Hepatic stellate cell (primary cell): ENCODE measurements around the gene ACADVL.
A peak's percentile ranks its signal among the peaks of the same experiment; 100 is the strongest.

ENCODE experiments used
- DNase-seq: peaks from one replicate; pipeline ENCODE4 v3.0.0; 2011; ENCODE audit warnings: low spot score

Gene ACADVL

GRCh38 chr17:7217113-7217987 is 2.4 kb upstream of the ACADVL start:
- DNase-seq, result peak; percentile 85

- DNase-seq, result no peak
These were observed 1.6 kb upstream of the ACADVL start for GRCh38 chr17:7218166-7218565.

GRCh38 chr17:7218758-7219157 is 980 bp upstream of the ACADVL start:
- DNase-seq, result no peak

- no peak for DNase-seq
These were observed 418 bp upstream of the ACADVL start for GRCh38 chr17:7219229-7219811.

- peak; percentile 74 for DNase-seq
These were observed 997 bp downstream of the ACADVL start for GRCh38 chr17:7220593-7221277.

GRCh38 chr17:7221278-7222092 is 1.7 kb downstream of the ACADVL start:
- no peak for DNase-seq

- no peak for DNase-seq
These were observed 2.6 kb downstream of the ACADVL start for GRCh38 chr17:7222093-7222971.

GRCh38 chr17:7222972-7223292 is 3.2 kb downstream of the ACADVL start:
- no peak for DNase-seq

- DNase-seq, result no peak
These were observed 3.6 kb downstream of the ACADVL start for GRCh38 chr17:7223375-7223774.

- no peak for DNase-seq
These were observed 4.4 kb downstream of the ACADVL start for GRCh38 chr17:7224110-7224509.

- no peak for DNase-seq
These were observed 4.9 kb downstream of the ACADVL start for GRCh38 chr17:7224661-7225111.

GRCh38 chr17:7225711-7226331 is 6.1 kb downstream of the ACADVL start:
- no peak for DNase-seq

- no peak for DNase-seq
These were observed 7.3 kb downstream of the ACADVL start for GRCh38 chr17:7226721-7227710.

GRCh38 chr17:7228920-7229319 is 9.2 kb downstream of the ACADVL start:
- DNase-seq, result no peak

GRCh38 chr17:7229504-7229903 is 9.8 kb downstream of the ACADVL start:
- no peak for DNase-seq

GRCh38 chr17:7232114-7232513 is 12.4 kb downstream of the ACADVL start:
- DNase-seq, result no peak

- no peak for DNase-seq
These were observed 14.0 kb downstream of the ACADVL start for GRCh38 chr17:7233701-7234082.

- DNase-seq, result peak; percentile 98
These were observed 14.6 kb downstream of the ACADVL start, which contains the start of gene DVL2 for GRCh38 chr17:7234083-7234951. Gene DVL2, minus strand, starts transcription at chr17:7234517. Its CDS starts 255 bp downstream, at chr17:7234262.
